Measurements from ENCODE around the gene TGFBR3.
"Not testable (repeated sequence)": the region's sequence is repeated elsewhere in the genome, so short reads cannot be mapped to it uniquely, and the experiment has no call there.

- TF ChIP-seq CTCF (IDR thresholded peaks at IDR 0.05; ENCODE audit: low read depth, low read length); EZH2phosphoT487 (IDR thresholded peaks at IDR 0.05; ENCODE audit: low read depth): not testable (repeated sequence)
Observed at GRCh38 chr1:91852011-91852410, 33.9 kb downstream of the TGFBR3 start.

Data from OCI-LY3 (cell line).